Kidney epithelial cell (primary cell): Measurements from ENCODE around the gene ZNF214. TPM values are rescaled to one million over a fixed set of nuclear protein-coding genes. Genes with fewer than 3 reads are reported as not detected.

ENCODE experiments used
- DNase-seq: peaks from one replicate; pipeline ENCODE4 v3.0.0-alpha.2; 2010; ENCODE audit warnings: low read depth
- H3K27me3 ChIP-seq: 2 replicates; pipeline ENCODE4 v1.6.0; 2011; ENCODE audit warnings: low read length; ENCODE audit not compliant: control insufficient read depth, insufficient read depth
- H3K36me3 ChIP-seq: 2 replicates; pipeline ENCODE4 v1.5.1; 2011; ENCODE audit warnings: low read length; ENCODE audit not compliant: control insufficient read depth, insufficient read depth
- H3K4me3 ChIP-seq: 2 replicates; pipeline ENCODE4 v1.5.1; 2011; ENCODE audit warnings: low read depth, mild to moderate bottlenecking, control low read depth, low read length
- CTCF ChIP-seq: IDR thresholded peaks from 2 replicates; pipeline ENCODE4 v1.5.1; 2011; ENCODE audit warnings: mild to moderate bottlenecking, moderate library complexity, low read length, control low read depth, inconsistent platforms; ENCODE audit not compliant: insufficient read depth, poor library complexity, severe bottlenecking
- total RNA-seq: library from RNA; depleted of rRNA; stranded (reverse); fragments of >200 nt; gene quantifications from 2 replicates; pipeline ENCODE4 v1.2.3, GENCODE V29; 2015

Gene ZNF214
- total RNA-seq = 2.5 and 4.0 TPM in 2 replicates

DNA sequence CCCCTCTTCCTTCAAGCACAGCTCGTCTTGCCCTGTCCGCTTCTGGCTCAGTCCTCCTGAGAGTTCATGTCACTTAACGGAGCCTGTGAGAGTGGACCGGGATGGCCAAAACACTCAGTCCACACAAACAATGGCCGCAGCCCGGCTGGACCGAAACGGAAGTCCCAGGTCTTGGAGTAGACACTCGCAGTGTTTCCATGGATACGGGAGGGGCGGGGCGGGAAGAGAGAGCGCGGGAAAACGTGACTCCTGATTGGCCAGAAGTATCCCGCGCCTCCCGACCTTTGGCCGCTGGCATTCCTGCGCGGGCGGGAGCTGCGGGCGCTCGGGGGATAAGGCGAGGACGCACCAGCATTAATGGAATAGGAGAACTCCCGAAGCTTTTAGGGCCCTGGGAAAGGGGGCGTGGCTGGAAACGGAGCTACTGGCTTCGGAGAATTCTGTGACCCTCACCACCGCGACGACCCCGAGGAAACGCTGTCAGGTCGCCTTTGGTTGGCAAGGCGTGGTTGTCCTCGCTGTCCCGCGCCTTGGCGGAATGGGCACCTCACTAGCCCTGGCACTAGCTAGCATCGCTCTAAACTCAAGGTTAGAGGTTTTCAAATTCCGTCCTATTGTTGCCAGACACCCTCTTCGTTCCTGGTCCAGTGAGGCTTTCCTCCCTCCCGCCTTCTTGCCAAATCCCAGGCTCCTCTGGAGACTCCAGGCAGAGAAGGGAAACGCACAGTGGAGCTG is at the start of gene ZNF214, which contains the start of gene NLRP14:
ZNF214 (minus strand) TSS at position 164 of the 735 bp plus-strand sequence. CDS start 17,511 bp downstream, outside the sequence.
NLRP14 (plus strand) TSS at position 297 of the 735 bp plus-strand sequence. CDS start 18,108 bp downstream, outside the sequence.
- H3K4me3 ChIP-seq = peak within 1 kb of the TSS; percentile 66
- peak; percentile 74 for DNase-seq
- TF ChIP-seq CTCF = no peak
- H3K36me3 ChIP-seq = no peaks in the 10 kb centered on the region
- no peaks in the 10 kb centered on the region for H3K27me3 ChIP-seq

GRCh38 chr11:7062534-7062933 is 42.4 kb upstream of the ZNF214 start:
- Histone ChIP-seq H3K36me3 (no peaks in the 10 kb centered on the region), H3K4me3 (no peak overlapping the region), H3K27me3 (no peaks in the 10 kb centered on the region)
- no peak for DNase-seq
- no peak for TF ChIP-seq CTCF

GRCh38 chr11:7060868-7061267 is 40.7 kb upstream of the ZNF214 start:
- no peaks in the 10 kb centered on the region for H3K36me3 ChIP-seq
- no peak overlapping the region for H3K4me3 ChIP-seq
- no peaks in the 10 kb centered on the region for H3K27me3 ChIP-seq
- DNase-seq = peak; percentile 18
- no peak for TF ChIP-seq CTCF

- no peak for TF ChIP-seq CTCF
- no peak for DNase-seq
Measured at GRCh38 chr11:7057641-7058040, 37.5 kb upstream of the ZNF214 start.

DNA sequence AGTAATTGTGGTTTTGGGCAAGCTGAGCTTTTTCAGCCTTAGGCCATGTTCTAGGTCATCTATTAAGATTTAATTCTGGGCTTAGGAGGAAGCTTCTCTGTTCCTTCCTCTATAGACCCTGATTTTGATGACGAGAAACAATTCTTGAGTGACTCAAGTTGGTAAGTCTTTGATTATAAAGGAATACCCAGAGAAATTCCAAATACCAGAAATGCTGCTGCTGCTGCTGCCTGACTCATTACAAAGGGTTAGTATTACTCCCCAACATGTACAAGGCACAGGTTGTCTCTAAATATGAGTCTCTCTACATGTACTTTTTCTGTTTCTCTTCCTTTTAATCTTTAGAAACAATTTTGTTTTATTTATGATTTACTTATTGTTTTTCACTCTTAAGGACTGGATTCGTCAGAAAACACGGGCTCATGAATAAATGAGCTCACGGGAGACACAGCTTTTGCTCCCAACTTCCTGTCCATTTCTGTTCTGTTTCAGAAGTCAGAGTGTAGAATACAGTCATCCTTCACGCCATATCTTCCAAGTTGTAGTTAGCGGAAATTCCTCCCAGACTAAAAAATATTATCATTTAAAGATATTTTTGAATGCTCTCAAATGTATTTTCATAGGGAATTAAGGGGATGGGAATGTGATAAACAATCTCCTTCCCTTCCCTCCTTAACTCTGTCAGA is 36.8 kb upstream of the ZNF214 start:
- H3K4me3 ChIP-seq = no peak overlapping the region
- DNase-seq = no peak
- no peaks in the 10 kb centered on the region for H3K36me3 ChIP-seq
- TF ChIP-seq CTCF = no peak
- no peaks in the 10 kb centered on the region for H3K27me3 ChIP-seq

More at GRCh38 chr11:7057641-7058040, 37.5 kb upstream of the ZNF214 start:
- H3K27me3 ChIP-seq = no peaks in the 10 kb centered on the region
- H3K36me3 ChIP-seq = no peaks in the 10 kb centered on the region
- H3K4me3 ChIP-seq = no peak overlapping the region

GRCh38 chr11:7050191-7050590 is 30.0 kb upstream of the ZNF214 start:
- DNase-seq = no peak
- no peak for TF ChIP-seq CTCF
- Histone ChIP-seq H3K36me3 (no peaks in the 10 kb centered on the region), H3K4me3 (no peak overlapping the region), H3K27me3 (no peaks in the 10 kb centered on the region)
